ENCODE results near the gene MYL3. TPM values are rescaled to one million over a fixed set of nuclear protein-coding genes. Genes with fewer than 3 reads are reported as not detected.

Gene MYL3
- total RNA-seq, 3 donors from 2014 or later (not counting 1 experiment from before 2014, with no cell fraction given), result not detected

GRCh38 chr3:46851364-46852333 is 11.6 kb downstream of the MYL3 start:
- Histone ChIP-seq H3K9me3 (ENCODE audit: control insufficient read depth, insufficient read depth, low read length) (no peaks in the 10 kb centered on the region), H3K27ac (ENCODE audit: low read length) (no peak overlapping the region), H3K27me3 (ENCODE audit: control insufficient read depth, insufficient read depth, low read length) (no peaks in the 10 kb centered on the region), H3K4me1 (ENCODE audit: control insufficient read depth, insufficient read depth, low read length) (peaks cover 3% of the 10 kb centered on the region), H3K4me3 (ENCODE audit: low read length) (no peak overlapping the region), H3K36me3 (ENCODE audit: control insufficient read depth, insufficient read depth, low read length) (no peaks in the 10 kb centered on the region)
- intact Hi-C loops (cut with micrococcal nuclease), result no loop called here
- Mint-ChIP-seq H3K9me3 (no peaks in the 10 kb centered on the region), H3K27ac (no peak overlapping the region), H3K4me1 (no peaks in the 10 kb centered on the region), H3K4me3 (no peak overlapping the region), H3K27me3 (ENCODE audit: low read depth in 2 of 2) (peaks cover 0 to 5% of the 10 kb centered on the region in 2 donors), H3K36me3 (no peaks in the 10 kb centered on the region)
- 85% methylated on average over 10 of the region's 13 CpGs for WGBS (ENCODE audit: insufficient coverage)
- DNase-seq (no peak), ATAC-seq (no peak)
- TF ChIP-seq CTCF (IDR thresholded peaks at IDR 0.05), result no peak

- Mint-ChIP-seq H3K27me3 (ENCODE audit: low read depth in 2 of 2) (no peaks in the 10 kb centered on the region), H3K4me3 (no peak overlapping the region), H3K36me3 (no peaks in the 10 kb centered on the region), H3K27ac (no peak overlapping the region), H3K4me1 (peaks cover 0 to 3% of the 10 kb centered on the region in 2 donors), H3K9me3 (no peaks in the 10 kb centered on the region)
- intact Hi-C loops (cut with micrococcal nuclease), result no loop called here
- H3K27me3 ChIP-seq (ENCODE audit: control insufficient read depth, insufficient read depth, low read length), result no peaks in the 10 kb centered on the region
- 71% methylated on average over 1 of the region's 1 CpG for WGBS (ENCODE audit: insufficient coverage)
- DNase-seq (no peak), ATAC-seq (no peak)
- H3K4me3 ChIP-seq (ENCODE audit: low read length), result no peak overlapping the region
- H3K36me3 ChIP-seq (ENCODE audit: control insufficient read depth, insufficient read depth, low read length), result no peaks in the 10 kb centered on the region
- no peak for TF ChIP-seq CTCF (IDR thresholded peaks at IDR 0.05)
- peaks cover 12% of the 10 kb centered on the region for H3K4me1 ChIP-seq (ENCODE audit: control insufficient read depth, insufficient read depth, low read length)
- H3K9me3 ChIP-seq (ENCODE audit: control insufficient read depth, insufficient read depth, low read length), result no peaks in the 10 kb centered on the region
- H3K27ac ChIP-seq (ENCODE audit: low read length), result no peak overlapping the region
Observed at GRCh38 chr3:46850468-46850779, 12.8 kb downstream of the MYL3 start.

GRCh38 chr3:46849686-46850467 is 13.4 kb downstream of the MYL3 start:
- H3K36me3 Mint-ChIP-seq, result no peaks in the 10 kb centered on the region
- H3K4me1 ChIP-seq (ENCODE audit: control insufficient read depth, insufficient read depth, low read length), result peaks cover 18% of the 10 kb centered on the region
- TF ChIP-seq CTCF (IDR thresholded peaks at IDR 0.05), result no peak
- H3K4me1 Mint-ChIP-seq, result peaks cover 0 to 8% of the 10 kb centered on the region in 2 donors
- H3K27me3 Mint-ChIP-seq (ENCODE audit: low read depth in 2 of 2), result no peaks in the 10 kb centered on the region
- no peaks in the 10 kb centered on the region for H3K9me3 Mint-ChIP-seq
- no peaks in the 10 kb centered on the region for H3K27me3 ChIP-seq (ENCODE audit: control insufficient read depth, insufficient read depth, low read length)
- no peak overlapping the region for H3K4me3 ChIP-seq (ENCODE audit: low read length)
- no peak for ATAC-seq
- H3K9me3 ChIP-seq (ENCODE audit: control insufficient read depth, insufficient read depth, low read length), result no peaks in the 10 kb centered on the region
- H3K27ac ChIP-seq (ENCODE audit: low read length), result no peak overlapping the region
- peak in 1 of 2 donors; percentile 7 for DNase-seq
- no peak overlapping the region for H3K27ac Mint-ChIP-seq
- no peak overlapping the region for H3K4me3 Mint-ChIP-seq
- WGBS (ENCODE audit: insufficient coverage), result 84% methylated on average over 7 of the region's 7 CpGs
- intact Hi-C loops (cut with micrococcal nuclease), result no loop called here
- no peaks in the 10 kb centered on the region for H3K36me3 ChIP-seq (ENCODE audit: control insufficient read depth, insufficient read depth, low read length)

Measured in natural killer cell (primary cell).